ENCODE measurements around the gene PANX2.
"Not testable (repeated sequence)": the region's sequence is repeated elsewhere in the genome, so short reads cannot be mapped to it uniquely, and the experiment has no call there.

Gene PANX2

GRCh38 chr22:50147258-50148165 lies 23.0 kb upstream of the PANX2 start:
- not testable (repeated sequence) for DNase-seq (ENCODE audit: low read depth)

GRCh38 chr22:50148166-50148500 lies 22.4 kb upstream of the PANX2 start:
- DNase-seq (ENCODE audit: low read depth), result no peak

- DNase-seq (ENCODE audit: low read depth), result peak; percentile 56
These were observed 21.4 kb upstream of the PANX2 start for GRCh38 chr22:50148991-50149721.

DNA sequence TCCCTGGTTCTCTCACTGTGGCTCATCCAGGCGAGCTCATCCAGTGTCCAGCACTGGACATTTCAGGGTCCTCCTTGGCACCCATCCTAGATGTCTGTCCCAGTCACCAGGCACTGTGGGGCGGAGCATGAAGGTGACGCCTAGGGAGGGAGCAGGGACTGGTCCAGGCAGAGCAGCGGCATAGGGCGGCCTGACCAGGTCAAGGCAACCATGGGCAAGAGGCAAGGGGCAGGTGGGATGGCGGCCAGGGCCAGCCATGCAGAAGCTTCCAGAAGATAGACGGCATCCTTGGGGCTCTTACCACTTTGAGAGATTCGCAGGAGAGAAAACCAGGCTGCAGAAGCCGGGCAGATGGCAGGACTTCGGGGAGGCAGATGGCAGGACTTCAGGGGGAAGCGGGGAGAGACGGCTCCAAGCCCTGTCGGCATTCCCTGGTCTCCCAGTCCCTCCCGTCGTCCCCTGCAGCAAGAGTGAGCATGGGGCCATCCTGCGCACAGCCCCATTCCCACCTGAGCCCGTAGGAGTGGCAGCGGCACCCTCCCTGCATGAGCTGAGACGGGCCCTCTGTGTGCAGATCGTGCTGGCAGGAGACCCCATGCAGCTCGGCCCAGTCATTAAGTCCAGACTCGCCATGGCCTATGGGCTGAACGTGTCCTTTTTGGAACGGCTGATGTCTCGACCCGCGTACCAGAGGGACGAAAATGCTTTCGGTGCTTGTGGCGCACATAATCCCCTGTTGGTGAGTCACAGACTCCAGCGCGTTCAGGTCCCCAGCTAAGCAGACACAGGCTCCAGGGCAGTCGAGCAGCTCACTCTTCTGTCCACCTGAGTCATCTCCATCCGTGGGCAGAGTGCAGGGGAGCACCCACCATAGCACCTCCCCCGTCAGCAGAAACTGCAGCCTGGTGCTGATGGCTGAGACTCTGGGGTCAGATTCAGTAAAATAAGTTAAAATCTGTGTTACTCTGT lies 20.1 kb upstream of the PANX2 start:
- DNase-seq (ENCODE audit: low read depth), result no peak

DNA sequence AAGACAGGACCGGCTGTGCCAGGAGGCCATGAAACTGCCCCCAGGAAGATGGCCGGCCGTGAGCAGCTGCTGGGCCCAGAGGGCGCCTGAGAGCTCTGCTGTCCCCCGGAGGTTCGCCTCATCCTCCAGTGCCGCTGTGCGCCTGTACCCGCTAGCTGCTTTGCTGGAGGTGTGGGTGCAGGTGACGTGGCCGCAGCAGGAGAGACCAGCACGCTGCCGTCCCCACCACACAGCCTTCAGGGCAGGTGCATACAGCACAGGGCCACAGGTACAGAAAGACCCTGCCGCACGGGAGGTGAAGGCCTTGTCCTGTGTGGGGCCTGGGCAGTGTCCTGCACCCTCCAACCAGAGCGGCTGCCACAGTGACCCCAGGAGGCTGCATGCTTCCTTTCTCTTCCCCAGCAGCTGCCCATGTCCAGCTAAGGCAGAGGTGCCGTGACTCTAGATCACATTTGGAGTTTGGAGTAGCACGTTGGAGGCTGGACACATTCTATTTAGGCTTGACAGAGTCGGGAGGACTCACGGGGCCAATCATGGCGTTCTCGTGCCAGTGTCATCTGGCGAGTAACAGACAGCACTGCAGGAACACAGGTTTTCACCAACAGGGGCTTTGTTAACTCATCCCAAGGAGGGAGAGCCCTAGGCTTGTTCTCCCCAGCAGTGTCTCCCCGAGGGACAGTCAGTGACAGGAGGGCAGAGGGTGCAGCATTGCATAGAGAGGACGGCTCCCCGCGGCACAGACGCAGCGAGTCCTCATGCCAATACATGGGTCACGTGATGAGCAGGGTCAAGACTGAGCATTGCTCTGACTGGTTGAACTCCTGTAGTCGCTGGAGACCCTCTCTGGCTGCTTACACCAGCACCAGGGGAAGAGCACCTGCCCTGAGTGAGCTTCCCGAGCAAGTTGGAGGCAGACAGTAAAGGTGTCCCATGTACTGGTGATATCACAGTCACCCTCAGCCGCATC lies 18.7 kb upstream of the PANX2 start:
- no peak for DNase-seq (ENCODE audit: low read depth)

DNA sequence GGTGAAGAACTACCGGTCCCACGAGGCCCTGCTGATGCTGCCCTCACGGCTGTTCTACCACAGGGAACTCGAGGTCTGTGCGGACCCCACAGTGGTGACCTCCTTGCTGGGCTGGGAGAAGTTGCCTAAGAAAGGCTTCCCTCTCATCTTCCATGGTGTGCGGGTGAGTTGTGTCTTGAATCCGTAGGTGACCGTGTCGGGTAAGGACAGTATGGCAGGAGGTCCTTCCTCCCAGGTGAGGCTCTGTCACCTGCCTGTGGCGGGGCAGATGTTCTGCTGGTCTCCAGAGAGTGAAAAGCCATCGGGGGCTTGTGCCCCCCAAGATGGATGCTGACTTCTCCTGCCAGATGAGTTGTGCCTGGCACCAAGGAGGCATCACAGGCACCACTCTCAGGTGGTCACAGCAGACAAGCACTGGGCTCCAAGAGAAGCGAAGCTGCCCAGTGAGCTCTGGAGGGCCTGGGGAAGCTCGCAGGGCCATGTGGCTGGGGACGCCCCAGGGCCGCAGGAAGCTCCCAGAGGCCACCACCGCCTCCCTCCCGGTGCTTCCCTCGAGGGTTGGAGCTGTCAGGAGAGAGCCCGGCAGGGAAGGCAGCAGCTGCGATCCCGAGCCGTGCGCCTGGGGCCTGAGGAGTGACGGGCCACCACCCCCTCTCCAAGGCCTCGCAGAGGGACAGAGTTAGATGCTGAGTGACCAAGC lies 17.3 kb upstream of the PANX2 start:
- DNase-seq (ENCODE audit: low read depth), result no peak

DNA sequence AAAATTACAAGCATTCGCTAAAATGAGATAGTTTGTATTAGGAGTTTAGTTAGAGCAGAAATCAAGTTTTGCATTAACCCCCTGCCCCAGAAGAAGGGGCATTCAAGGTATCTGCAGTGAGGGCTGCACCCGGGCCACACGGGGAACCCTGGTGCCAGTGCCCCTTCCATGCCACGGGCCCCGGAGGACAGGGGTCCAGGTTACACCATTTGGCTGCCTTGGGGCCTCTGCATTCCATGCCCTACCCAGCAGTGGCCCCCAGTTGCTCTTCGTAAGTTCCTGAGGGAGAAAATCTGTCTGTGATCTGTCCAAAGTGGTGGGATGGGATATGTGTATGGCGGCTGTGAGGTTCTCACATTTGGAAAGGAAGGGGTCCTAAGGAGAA lies 16.8 kb upstream of the PANX2 start:
- DNase-seq (ENCODE audit: low read depth), result no peak

DNA sequence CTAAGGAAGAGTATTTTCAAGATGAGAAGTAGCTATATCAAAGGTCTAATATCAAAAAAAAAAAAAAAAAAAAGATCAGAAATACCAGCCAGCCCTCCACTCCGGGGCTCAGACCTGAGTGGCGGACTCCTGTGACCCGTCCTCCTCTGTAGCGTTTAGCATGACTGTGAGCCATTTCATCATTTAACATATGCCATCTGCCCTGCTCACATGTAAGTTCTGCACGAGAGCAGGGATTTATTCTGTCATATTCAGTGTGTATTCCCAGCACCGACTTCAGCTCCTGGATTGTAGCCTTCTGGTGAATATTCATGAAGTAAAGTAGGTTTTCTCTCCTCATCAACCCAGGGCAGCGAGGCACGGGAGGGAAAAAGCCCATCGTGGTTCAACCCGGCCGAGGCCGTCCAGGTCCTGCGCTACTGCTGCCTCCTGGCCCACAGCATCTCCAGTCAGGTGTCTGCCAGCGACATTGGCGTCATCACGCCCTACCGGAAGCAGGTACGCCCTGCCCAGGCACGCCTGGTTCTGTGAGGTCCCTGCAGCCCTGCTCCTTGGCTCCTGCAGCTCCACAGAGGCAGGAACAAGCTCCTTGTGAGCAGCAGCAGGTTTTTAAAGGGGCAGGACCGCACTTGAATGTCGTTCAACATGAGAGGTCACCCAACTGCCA lies 12.7 kb upstream of the PANX2 start:
- DNase-seq (ENCODE audit: low read depth), result no peak

DNA sequence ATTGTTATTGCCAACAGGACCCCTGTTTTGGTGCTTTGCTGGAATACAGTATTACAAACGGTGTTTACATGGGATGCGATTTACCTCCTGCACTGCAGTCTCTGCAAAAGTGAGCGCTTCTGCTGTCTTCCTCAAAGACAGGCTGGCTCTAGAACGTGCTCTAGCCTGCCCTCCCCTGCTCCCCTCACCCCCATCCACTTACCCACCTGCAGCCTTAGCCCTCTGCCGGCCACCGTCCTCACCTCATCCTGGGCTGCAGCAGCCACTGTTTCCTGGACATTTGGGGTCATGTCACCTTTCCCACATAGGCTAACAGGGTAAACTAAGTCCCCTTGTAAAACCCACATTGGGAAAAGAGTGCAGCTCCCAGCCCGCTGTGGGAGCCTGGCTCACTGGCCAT lies 9.6 kb upstream of the PANX2 start:
- DNase-seq (ENCODE audit: low read depth), result no peak

- no peak for DNase-seq (ENCODE audit: low read depth)
These were observed 8.8 kb upstream of the PANX2 start for GRCh38 chr22:50161508-50162390.

GRCh38 chr22:50162391-50162956 lies 8.1 kb upstream of the PANX2 start:
- no peak for DNase-seq (ENCODE audit: low read depth)

DNA sequence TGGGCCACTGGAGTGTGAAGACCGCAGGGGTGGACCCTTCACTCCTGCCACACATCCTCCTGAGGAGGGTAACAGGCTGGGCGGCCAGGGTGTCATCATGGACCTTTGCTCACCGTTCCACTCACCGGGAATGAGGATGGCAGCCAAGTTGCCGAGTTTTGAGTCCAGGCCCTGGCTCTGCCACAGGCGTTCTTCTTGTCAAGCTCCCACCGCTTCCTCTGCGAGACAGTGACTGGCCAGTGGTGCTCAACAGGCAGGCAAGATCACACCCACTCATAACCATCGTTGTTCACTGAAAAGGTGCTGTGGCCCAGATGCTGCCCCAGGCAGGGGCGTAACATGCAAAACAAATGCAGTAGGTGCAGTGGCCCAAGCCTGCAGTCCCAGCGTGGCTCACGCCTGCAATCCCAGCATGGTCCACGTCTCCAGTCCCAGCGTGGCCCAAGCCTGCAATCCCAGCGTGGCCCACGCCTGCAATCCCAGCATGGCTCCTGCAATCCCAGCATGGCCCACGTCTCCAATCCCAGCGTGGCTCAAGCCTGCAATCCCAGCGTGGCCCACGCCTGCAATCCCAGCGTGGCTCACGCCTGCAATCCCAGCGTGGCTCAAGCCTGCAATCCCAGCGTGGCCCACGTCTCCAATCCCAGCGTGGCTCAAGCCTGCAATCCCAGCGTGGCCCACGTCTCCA lies 5.0 kb upstream of the PANX2 start:
- no peak for DNase-seq (ENCODE audit: low read depth)

- DNase-seq (ENCODE audit: low read depth), result no peak
These were observed 2.6 kb upstream of the PANX2 start for GRCh38 chr22:50167689-50168489.

DNA sequence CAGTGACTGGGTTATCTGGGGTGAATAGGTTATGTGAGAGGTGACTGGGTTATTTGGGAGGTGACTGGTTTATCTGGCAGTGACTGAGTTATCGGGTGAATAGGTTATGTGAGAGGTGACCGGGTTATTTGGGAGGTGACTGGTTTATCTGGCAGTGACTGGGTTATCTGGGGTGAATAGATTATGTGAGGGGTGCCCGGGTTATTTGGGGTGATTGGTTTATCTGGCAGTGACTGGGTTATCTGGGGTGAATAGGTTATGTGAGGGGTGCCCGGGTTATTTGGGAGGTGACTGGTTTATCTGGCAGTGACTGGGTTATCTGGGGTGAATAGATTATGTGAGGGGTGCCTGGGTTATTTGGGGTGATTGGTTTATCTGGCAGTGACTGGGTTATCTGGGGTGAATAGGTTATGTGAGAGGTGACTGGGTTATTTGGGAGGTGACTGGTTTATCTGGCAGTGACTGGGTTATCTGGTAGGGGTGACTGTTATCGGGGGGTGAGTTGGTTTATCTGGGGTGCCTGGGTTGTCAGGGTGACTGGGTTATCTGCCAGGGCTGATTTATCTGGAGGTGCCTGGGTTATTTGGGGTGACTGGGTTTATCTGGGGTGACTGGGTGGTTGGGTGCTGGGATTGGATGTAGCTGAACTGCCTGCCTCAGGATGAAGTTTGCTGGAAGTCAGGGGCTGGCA lies 1.9 kb upstream of the PANX2 start:
- DNase-seq (ENCODE audit: low read depth), result not testable (repeated sequence)

GRCh38 chr22:50169181-50169759 lies 1.3 kb upstream of the PANX2 start:
- DNase-seq (ENCODE audit: low read depth), result no peak

GRCh38 chr22:50169774-50170341 lies 673 bp upstream of the PANX2 start:
- DNase-seq (ENCODE audit: low read depth), result peak; percentile 32
